NK-92 treated with Interleukin-12 subunit alpha and Interleukin-12 subunit beta, amount 100 ng/mL, for 24 hours (cell line): ENCODE data around the gene CTSA.
"Not testable (repeated sequence)": the region's sequence is repeated elsewhere in the genome, so short reads cannot be mapped to it uniquely, and the experiment has no call there.

Experiments used
- DNase-seq: peaks from one replicate; lab custom pipeline; 2025; lab: John Stamatoyannopoulos, UW

The CTSA gene

DNA sequence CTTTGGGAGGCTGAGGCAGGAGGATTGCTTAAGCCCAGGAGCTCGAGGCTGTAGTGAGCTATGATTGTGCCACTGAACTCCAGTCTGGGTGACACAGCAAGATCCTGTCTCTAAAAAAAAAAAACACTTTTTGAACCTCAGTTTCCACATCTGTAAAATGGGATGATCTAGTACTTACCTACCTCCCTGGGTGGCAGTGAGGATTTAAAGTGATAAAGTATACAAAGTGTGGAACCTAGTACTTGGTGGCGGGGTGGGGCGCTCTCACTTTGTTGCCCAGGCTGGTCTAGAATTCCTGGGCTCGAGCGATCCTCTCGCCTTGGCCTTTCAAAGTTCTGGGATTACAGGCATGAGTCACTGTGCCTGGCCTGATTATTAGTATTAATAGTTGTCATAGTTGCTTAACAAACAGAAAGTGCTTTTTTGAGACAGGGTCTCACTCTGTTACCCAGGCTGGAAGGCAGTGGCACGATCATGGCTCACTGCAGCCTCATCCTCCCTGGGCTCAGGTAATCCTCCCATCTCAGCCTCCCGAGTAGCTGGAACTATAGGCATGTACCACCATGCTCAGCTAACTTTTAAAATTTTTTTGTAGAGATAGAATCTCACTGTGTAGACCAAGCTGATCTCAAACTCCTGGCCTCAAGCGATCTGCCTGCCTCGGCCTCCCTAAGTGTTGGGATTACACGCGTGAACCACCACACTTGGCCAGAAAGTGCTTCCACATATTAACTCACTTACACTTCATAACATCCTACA is 27.8 kb downstream of the CTSA start:
- DNase-seq, result no peak

DNA sequence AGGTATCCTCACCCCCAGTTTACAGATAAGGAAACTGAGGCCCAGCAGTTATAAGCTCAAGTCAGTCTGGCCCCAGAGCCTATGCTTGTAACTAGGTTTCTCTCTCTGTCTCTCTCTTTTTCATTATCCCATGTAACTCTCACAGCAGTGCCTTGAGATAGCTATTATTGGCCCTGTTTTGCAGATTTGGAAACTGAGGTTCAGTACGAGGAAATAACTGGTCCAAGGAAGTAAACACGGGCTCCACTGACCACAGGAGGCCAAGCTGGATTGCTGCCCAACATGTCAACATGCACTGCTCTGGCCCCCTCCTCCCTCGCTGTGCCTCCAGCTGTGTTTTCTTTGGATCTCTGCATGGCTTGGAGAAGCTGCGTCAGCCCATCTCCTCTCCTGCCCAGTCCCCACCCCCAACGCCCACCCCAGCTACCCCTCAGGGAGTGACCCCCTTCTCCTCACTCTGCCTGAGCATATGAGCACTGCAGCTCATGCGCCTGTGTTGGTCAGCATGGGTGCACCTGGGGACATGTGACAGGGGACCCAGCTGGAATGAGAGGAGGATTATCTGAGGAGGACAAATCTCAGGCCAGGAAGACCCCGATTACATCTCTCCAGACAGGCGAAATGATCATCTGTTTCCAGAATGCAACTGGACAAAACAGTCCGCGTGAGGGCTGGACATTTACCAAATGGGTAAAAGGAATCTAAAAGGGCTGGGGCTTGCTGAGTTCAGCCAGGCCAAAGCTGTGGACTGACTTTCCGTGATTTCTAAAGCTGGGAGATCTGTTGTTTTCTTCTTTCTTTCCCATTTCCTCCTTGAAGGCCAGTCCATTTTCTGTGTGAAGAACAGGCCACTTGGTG is 28.6 kb downstream of the CTSA start:
- DNase-seq, result no peak

DNA sequence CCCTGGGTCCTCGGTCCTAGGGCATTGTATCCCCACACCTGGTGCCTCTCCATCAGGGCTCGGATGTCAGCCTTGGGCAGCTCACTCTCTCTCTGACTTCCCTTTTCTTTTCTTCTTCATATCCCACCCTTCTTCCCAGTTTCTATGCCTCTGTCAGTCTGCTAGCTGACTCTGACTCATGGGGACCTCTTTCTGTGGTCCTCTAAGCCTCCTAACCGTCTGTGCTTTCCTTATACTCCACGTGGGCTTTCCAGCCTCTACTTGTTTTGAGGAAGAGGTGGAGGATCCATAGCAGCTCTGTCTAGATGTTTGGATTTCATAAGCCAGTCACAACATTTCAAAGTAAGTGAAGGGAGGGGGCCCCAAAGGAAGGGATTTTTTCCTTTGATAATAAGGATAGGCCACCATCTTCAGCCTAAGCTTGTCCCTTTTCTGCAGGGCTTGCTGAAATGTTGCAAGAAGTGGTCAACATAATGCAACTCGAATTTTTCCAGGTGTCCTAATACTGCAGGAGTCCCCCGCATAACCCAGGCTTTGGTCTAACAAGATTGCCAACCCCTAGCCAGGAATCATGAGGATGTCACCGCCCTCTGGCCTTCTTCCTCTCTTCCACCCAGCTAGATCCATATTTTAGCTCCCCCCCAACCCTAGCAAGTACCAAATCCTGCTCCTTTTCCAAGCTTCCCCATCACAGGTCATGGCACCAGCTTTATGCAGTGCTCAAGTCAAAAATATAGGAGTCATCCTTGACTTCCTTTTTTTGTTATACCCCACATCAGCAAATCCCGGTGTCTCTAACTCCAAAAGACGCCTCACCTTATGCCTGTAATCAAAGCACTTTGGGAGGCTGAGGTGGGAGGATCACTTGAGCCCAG is 29.6 kb downstream of the CTSA start:
- DNase-seq, result no peak

DNA sequence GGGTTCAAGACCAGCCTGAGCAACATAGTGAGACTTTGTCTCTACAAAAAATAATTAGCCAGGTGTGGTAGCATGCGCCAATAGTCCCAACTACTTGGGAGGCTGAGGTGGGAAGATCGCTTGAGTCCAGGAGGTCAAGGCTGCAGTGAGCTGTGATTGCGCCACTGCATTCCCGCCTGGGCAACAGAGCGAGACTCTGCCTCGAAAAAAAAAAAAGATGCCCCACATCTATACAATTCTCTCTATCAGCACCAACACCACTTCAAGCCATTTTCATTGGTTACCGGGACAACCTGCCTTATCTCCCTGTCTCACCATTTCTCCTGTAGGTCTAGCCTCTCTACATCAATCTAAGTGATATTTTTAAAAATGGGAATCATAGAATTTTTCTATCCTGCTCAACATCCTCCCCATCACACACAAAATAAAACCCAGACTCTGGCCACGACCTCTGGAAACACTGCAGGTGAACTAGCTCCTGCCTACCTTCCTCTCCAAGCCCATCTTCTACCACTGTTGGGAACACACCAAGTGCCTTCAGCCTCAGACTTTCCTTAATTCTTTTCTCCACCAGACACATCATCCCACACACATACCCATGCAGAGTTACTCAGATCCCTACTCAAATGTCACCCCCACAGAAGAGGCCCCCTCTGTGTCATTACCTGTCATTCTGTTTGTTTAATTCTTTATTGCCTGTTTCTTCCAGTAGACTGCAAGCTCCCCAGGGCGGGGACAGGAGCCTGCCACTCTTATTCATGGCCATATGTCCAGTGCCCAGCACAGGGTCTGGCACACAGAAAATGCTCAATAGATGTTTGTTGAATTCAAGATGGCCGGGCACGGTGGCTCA is 30.4 kb downstream of the CTSA start:
- no peak for DNase-seq

DNA sequence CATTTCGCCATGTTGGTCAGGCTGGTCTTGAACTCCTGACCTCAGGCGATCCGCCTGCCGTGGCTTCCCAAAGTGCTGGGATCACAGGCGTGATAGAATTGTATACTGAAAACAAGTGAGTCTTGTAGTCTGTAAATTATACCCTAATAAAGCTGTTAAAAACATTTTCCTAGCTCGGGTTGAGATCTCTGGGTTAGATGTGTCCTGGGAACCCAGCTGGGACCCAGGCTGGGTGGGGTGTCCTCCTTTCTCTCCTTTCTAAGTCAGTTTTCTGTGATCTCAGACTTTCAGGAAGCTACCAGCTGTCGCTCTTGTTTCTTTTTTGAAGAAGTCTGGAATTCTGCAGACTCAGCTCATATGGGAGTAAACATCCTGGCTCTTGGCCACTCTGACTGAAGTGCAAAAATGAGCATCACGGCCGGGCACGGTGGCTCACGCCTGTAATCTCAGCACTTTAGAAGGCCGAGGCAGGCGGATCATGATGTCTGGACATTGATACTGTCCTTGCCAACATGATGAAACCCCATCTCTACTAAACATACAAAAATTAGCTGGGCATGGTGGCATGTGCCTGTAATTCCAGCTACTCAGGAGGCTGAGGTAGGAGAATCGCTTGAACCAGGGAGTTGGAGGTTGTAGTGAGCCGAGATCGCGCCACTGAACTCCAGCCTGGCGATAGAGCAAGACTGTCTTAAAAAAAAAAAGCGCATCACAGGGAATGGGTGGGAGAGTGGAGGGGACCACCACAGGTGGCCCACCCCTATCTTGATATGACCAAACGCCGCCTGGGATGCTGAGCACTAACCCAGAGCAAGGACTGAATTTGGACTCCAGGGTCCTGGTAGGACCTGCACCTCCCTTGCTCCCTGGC is 33.5 kb downstream of the CTSA start:
- no peak for DNase-seq

DNA sequence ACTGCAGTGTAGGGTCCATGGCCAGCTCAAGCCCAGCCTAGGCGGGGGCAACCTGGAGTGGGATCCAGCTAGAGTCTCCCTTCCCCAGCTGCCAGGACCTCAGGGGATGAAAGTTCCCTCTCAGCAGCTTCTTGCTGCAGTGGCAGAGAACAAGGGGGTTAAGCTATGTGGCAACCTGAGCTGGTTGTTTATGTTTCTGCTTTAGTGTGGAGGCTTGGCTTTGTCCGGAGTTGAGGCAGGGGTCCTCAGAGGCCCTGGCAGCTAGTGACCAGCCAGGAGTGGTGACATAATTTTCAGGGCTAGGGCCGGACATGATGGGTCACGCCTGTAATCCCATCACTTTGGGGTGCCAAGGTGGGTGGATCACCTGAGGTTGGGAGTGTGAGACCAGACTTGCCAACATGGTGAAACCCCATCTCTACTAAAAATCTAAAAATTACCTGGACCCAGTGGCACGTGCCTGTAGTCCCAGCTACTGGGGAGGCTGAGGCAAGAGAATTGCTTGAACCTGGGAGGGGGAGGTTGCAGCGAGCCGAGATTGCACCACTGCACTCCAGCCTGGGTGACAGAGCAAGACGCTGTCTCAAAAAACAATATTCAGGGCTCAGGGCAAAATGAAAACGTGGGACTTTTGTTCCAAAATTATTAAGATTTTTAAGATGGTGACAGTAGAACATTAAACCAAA is 34.8 kb downstream of the CTSA start:
- DNase-seq, result no peak

DNA sequence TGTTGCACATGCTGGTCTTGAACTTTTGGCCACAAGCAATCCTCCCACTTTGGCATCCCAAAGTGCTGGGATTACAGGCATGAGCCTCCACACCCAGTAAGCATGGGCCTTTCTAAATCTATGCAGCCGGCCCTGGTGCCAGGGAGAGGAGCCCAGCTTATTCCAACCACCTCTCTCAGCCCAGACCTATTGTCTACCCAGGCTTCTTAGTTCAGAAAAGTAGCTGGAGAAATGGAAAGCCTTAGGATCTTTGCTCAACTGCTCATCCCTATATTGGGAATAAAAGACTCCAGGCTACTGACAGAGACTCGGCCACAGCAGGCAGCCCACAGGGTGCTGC is 35.6 kb downstream of the CTSA start:
- DNase-seq, result no peak

DNA sequence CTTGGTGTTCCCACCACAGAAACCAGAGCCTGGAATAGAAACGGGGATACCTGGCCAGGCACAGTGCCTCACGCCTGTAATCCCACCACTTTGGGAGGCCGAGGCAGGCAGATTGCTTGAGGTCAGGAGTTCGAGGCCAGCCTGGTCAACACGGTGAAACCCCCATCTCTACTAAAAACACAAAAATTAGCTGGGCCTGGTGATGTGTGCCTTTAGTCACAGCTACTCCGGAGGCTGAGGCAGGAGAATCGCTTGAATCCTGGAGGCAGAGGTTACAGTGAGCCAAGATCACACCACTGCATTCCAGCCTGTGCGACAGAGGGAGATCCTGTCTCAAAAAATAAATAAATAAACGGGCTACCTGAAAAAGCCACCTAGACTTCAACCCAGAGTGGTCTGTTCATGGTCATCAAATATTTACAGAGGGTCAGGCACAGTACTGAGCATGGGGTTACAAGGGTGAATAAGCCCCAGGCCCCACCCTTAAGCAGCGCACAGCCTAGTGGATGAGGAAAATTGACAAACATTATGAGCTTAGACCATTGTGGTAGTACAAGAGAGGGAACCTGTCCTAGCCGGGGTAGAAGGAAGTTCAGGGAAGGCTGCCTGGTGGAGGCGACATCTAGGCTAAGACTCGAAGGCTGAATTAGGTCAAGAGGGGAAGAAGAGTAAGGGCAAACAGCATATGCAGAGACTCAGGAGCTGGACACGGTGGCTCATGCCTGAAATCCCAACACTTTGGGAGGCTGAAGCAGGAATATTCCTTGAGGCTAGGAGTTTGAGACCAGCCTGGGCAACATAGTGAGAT is 36.1 kb downstream of the CTSA start:
- DNase-seq, result no peak

DNA sequence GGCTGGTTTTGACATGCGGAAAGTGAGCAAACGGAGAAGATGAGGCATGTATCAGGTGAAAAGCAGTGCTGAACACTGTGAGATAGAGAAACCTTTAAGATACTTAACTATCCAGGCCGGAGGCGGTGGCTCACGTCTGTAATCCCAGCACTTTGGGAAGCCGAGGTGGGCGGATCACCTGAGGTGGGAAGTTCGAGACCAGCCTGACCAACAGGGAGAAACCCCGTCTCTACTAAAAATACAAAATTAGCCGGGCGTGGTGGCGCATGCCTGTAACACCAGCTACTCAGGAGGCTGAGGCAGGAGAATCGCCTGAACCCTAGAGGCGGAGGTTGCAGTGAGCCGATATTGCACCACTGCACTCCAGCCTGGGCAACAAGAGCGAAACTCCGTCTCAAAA is 40.5 kb downstream of the CTSA start:
- DNase-seq, result not testable (repeated sequence)

DNA sequence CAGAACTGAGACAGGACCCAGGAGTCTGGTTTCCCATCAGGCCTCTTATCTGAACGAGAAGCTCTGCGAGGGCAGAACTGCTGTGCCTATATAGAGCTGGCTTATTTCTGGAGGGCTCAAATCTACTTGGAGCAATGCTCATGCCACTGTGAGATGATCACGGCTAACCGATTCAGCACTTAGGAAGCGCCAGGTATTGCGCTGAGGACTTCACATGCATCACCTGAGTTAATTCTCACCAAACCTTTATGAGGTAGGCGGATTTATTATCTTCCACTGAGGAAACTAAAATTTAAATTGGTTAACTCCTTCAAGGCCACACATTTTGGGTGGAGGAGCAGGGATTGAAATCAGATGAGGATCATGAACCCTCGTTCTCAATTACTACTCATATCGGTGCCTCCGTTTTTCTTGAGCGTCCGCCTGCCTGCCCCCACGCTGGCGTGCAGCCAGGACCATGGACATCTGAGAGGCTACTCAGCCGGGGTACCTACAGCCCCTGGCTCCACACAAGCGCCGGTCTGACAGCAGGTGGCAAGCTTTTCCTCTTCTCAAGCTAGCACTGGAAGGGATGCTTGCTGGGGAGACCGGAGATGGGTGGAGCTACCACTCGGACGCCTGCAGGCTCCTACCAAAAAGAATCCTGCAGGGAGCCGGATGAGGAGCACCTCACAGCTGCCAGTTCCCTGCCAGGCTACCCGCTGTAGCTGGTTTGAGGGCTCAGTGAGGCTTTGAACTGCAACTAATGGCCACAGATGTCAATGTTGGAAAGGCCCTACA is 42.3 kb downstream of the CTSA start:
- peak; percentile 30 for DNase-seq

DNA sequence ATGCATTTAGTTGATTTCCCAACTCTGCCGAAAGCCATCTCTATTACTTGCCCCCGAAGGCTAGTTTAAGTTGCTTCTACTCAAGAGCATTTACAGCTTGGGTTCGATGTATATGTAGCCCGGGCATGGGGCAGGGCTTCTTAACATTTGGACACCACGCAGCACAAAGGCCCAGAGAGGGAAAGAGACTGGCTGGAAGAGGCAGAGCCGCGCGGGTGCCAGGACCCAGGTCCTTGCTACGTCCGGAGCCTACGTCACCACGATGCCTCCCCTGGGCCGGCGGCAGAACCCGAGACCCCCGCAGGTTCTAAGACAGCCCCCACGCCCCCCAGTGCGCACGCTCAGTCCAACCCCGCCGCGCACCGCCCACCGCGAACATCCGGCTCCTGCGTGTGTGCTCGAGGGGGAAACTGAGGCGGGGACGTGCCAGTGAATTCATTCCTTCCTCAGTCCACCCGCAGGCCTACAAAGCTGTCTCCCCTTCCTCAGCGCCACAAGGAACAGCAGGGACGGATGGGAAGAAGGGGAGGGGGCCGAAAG is 43.0 kb downstream of the CTSA start:
- DNase-seq, result peak; percentile 80

DNA sequence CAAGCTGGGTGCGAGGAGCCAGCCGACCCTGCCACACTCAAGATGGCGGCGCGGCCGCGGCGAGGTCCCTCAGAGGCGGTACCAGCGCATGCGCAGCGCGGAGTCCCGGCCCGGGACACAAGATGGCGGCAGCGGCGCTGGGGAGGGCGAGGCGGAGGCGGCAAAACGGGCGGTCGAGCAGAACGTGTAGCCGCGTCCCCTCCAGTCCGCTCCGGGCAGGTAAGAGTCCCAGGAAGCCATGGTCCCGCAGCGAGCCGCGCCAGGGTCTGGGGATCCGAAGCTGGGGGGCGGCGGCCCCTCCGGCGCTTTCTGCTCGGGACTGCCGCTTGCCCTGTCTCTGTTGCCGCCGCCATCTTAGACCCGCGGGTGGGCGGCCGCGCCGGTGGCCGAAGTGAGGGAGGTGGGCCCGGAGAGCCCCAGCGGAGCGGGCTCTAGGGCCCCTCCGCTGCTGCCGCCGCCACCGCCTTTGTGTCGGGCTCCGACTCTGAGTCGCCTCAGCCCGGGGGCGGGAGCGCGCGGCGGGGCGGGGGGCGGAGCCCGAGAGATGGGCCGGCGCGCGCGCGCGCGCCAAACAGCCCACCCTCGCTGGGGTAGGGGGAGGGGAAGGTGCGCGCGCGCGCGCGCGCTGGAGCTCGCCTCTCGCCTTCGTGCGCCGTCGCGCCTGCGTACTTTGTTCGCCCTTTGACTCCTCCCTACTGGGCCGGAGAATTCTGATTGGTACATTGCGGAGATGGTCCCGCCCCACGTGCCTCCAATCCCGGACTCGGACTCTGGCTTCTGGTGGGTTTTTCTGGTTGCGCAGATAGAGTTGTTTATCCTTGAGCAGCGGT is 43.7 kb downstream of the CTSA start, which contains the start of gene PCIF1:
PCIF1 (plus strand) TSS at position 98 of the 830 bp plus-strand sequence. CDS start 4,317 bp downstream, outside the sequence.
- DNase-seq, result peak; percentile 99

DNA sequence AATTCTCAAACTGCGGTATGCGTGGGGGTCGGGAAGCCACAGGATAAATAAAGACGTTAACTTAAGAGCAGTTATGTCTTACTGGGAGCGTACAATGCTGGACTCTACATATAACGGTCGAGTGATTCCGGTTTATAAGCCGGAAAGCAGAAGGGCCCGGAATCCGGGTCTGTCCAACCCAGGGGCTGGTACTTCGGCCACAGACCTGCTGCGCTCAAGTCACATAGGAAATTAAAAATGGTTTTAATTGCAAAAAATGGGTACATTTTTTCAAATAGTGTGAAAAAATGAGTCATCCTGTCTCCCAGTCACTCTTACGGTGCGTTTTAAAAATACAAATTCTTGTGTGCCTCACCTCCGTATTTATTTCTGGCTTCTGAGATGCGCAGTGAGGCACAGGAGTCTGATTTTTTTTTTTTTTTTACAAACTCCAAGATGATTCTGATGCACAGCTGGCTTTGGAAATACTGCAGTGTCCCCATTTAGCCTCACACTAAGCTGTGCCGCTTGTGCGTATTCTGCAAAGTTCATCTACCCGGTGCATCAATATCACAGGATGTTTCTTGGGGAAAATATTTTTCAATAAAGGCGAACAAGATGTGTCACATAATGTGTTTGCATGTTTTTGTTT is 44.4 kb downstream of the CTSA start:
- no peak for DNase-seq

DNA sequence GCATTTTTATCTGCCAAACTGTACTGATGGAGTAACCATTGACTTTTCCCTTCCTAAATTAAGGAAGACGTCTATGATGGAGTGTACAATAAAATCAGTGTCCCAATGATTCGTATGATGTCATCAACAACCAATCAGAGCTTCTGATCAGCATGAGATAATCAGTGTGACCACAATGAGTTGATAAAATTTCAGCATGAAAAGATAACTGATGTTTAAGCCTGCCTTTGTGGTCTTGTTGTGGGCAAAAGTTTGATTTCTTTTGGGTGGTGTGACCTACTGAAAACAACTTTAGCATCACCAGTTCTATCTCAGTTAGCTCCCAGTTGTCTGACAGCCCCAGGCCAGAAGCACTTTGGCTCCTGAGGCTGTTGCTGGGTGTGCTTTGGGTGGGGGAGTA is 46.6 kb downstream of the CTSA start:
- no peak for DNase-seq

DNA sequence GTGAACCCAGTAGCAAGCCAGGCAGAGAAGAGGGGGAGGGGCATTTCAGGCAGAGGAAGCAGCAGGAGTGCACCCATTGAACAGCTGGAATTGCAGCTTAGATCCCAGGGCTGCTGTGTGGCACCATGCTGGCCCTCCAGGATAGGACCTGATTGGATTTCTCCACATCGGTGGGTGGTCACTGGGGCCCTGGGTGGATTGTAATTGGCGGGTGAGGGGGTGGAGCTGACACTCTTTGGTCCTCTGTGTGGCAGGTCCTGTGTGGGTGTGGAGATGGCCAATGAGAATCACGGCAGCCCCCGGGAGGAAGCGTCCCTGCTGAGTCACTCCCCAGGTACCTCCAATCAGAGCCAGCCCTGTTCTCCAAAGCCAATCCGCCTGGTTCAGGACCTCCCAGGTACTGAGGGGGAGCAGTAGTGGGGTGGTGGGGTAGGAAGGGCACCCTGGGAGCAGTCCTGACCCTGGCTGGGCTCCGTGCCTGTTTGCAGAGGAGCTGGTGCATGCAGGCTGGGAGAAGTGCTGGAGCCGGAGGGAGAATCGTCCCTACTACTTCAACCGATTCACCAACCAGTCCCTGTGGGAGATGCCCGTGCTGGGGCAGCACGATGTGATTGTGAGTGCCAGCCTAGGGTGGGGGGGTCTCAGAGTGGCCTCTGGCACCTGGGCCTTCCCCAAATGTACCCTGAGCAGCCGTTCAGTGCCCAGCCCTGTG is 47.7 kb downstream of the CTSA start:
- DNase-seq, result no peak

DNA sequence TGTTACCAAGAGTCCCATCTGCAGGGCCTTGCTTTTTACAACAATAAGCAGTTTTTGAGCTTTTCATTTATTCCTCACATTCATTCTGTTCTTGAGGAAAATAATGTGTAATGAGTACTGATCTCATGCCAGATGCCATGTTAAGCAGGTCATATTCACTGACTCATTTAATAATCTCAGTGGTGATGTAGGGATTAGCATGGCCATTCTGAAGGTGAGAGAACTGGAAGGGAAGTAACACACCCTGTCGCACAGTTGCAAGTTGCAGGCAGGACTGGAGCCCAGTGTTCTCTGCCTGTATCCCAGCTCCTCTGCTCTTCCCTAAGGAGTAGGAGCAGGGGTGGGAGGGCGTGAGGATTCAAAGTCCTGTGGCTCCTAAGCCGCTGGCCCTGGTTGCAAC is 48.9 kb downstream of the CTSA start:
- DNase-seq, result no peak
